ENCODE results near the gene MTA2. TPM values are rescaled to one million over a fixed set of nuclear protein-coding genes. Genes with fewer than 3 reads are reported as not detected.

Gene MTA2
- total RNA-seq, 2 experiments from 2014 or later = 130 to 174 TPM

- BruUV-seq (replicated peaks) = no TSS peak
- TF ChIP-seq EZH2phosphoT487 (IDR thresholded peaks at IDR 0.05; ENCODE audit: borderline replicate concordance, low read depth, low read length) = no peak
- TF ChIP-seq CTCF (conservative IDR thresholded peaks at IDR 0.05; ENCODE audit: low read length) = no peak
- Histone ChIP-seq H2AFZ (ENCODE audit: low read length) (no peak overlapping the region), H3K79me2 (ENCODE audit: insufficient read depth, low read depth, low read length) (no peaks in the 10 kb centered on the region), H3K9me3 (ENCODE audit: low read length) (no peaks in the 10 kb centered on the region), H3K36me3 (ENCODE audit: insufficient read depth, low read length) (no peaks in the 10 kb centered on the region), H3K4me3 (ENCODE audit: low read depth, low read length, poor library complexity, severe bottlenecking) (no peak overlapping the region), H3K27ac (ENCODE audit: low read depth, low read length, poor library complexity, severe bottlenecking) (no peak overlapping the region), H4K20me1 (ENCODE audit: insufficient read depth, low read length) (no peaks in the 10 kb centered on the region), H3K9me2 (ENCODE audit: insufficient read depth, low read length) (no peaks in the 10 kb centered on the region), H3K4me2 (ENCODE audit: low read length) (no peak overlapping the region), H3K4me1 (ENCODE audit: insufficient read depth, low read length, poor library complexity, severe bottlenecking) (peaks cover 15% of the 10 kb centered on the region)
- CTCF ChIA-PET (ENCODE audit: unreplicated experiment) = no interaction called here
- intact Hi-C loops (cut with micrococcal nuclease; ENCODE audit: unreplicated experiment) = no loop called here
- DNase-seq (ENCODE audit: low spot score) = no peak
- POLR2A ChIA-PET = no interaction called here
Observed at GRCh38 chr11:62546929-62547625, 54.6 kb downstream of the MTA2 start.

GRCh38 chr11:62546244-62546928 lies 55.3 kb downstream of the MTA2 start, which contains the start of gene AHNAK:
Gene AHNAK, minus strand, starts transcription at chr11:62546806. Its CDS starts 10,708 bp downstream, at chr11:62536098.
- Histone ChIP-seq H3K27ac (ENCODE audit: low read depth, low read length, poor library complexity, severe bottlenecking) (no peak within 1 kb of the TSS), H3K79me2 (ENCODE audit: insufficient read depth, low read depth, low read length) (no peaks in the 10 kb centered on the region), H3K4me1 (ENCODE audit: insufficient read depth, low read length, poor library complexity, severe bottlenecking) (peaks cover 16% of the 10 kb centered on the region), H3K9me2 (ENCODE audit: insufficient read depth, low read length) (no peaks in the 10 kb centered on the region), H3K4me2 (ENCODE audit: low read length) (no peak within 1 kb of the TSS), H2AFZ (ENCODE audit: low read length) (no peak within 1 kb of the TSS), H3K9me3 (ENCODE audit: low read length) (no peaks in the 10 kb centered on the region), H3K4me3 (ENCODE audit: low read depth, low read length, poor library complexity, severe bottlenecking) (no peak within 1 kb of the TSS), H3K36me3 (ENCODE audit: insufficient read depth, low read length) (no peaks in the 10 kb centered on the region), H4K20me1 (ENCODE audit: insufficient read depth, low read length) (no peaks in the 10 kb centered on the region)
- intact Hi-C loops (cut with micrococcal nuclease; ENCODE audit: unreplicated experiment) = no loop called here
- TF ChIP-seq EZH2phosphoT487 (IDR thresholded peaks at IDR 0.05; ENCODE audit: borderline replicate concordance, low read depth, low read length) (no peak), CTCF (conservative IDR thresholded peaks at IDR 0.05; ENCODE audit: low read length) (no peak)
- no TSS peak for BruUV-seq (replicated peaks)
- DNase-seq (ENCODE audit: low spot score) = no peak
- ChIA-PET POLR2A (no interaction called here), CTCF (ENCODE audit: unreplicated experiment) (no interaction called here)

Measured in OCI-LY7 (cell line).